GM12878 (cell line): Measurements from ENCODE around the gene USP2.

Experiments used
- BRCA1 ChIP-seq: IDR thresholded peaks from 2 replicates; pipeline ENCODE4 v1.6.1; 2011; ENCODE audit warnings: low read depth, low read length, improper control_type of control experiment
- POLR2A ChIP-seq: IDR thresholded peaks from 2 replicates; pipeline ENCODE4 v1.6.1; 2011; ENCODE audit warnings: low read depth, mild to moderate bottlenecking, low read length
- ZSCAN29 ChIP-seq: fragments of 450-650 bp; IDR thresholded peaks from 2 replicates; pipeline ENCODE4 v1.6.1; 2017; ENCODE audit warnings: mild to moderate bottlenecking, moderate library complexity
- TF ChIP-seq, protein P1 (sequence below), 3 experiments: IDR thresholded peaks in 2 of 3; conservative IDR thresholded peaks in 1 of 3; 2 replicates each; pipeline ENCODE4 v1.5.1; 2011; ENCODE audit warnings: low read depth in 3 of 3, low read length in 3 of 3, mild to moderate bottlenecking in 3 of 3, control low read depth in 2 of 3, moderate library complexity in 2 of 3, inconsistent platforms in 1 of 3, mixed read lengths in 1 of 3; ENCODE audit not compliant: control insufficient read depth in 2 of 3, insufficient read depth in 1 of 3; ENCODE audit errors: extremely low read depth in 1 of 3

GRCh38 chr11:119380827-119381180 lies 686 bp downstream of the USP2 start:
- TF ChIP-seq, protein P1, sequence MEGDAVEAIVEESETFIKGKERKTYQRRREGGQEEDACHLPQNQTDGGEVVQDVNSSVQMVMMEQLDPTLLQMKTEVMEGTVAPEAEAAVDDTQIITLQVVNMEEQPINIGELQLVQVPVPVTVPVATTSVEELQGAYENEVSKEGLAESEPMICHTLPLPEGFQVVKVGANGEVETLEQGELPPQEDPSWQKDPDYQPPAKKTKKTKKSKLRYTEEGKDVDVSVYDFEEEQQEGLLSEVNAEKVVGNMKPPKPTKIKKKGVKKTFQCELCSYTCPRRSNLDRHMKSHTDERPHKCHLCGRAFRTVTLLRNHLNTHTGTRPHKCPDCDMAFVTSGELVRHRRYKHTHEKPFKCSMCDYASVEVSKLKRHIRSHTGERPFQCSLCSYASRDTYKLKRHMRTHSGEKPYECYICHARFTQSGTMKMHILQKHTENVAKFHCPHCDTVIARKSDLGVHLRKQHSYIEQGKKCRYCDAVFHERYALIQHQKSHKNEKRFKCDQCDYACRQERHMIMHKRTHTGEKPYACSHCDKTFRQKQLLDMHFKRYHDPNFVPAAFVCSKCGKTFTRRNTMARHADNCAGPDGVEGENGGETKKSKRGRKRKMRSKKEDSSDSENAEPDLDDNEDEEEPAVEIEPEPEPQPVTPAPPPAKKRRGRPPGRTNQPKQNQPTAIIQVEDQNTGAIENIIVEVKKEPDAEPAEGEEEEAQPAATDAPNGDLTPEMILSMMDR (IDR thresholded peaks at IDR 0.05 in 2 of 3, conservative IDR thresholded peaks at IDR 0.05 in 1 of 3; ENCODE audit: control insufficient read depth in 2 of 3, extremely low read depth in 1 of 3, insufficient read depth in 1 of 3, low read depth in 3 of 3, low read length in 3 of 3) = no peak
- TF ChIP-seq ZSCAN29 = no peak
- TF ChIP-seq POLR2A = no peak
- TF ChIP-seq BRCA1 = no peak
